H1 (cell line): ENCODE measurements around the gene ADAM12. TPM values are rescaled to one million over a fixed set of nuclear protein-coding genes. Genes with fewer than 3 reads are reported as not detected.

Experiments
- CBX8 ChIP-seq: fragments of 300-800, 300-1000 bp; sonication (generic); IDR thresholded peaks from 2 replicates; pipeline ENCODE4 v1.7.1; 2016; ENCODE audit warnings: low read depth, low read length, borderline replicate concordance
- SP4 ChIP-seq: IDR thresholded peaks from 2 replicates; pipeline ENCODE4 v1.6.1; 2012; ENCODE audit warnings: low read length, inconsistent platforms
- polyA plus RNA-seq, 7 experiments: library from polyadenylated mRNA; depleted of rRNA in 3 of 7; stranded (reverse) in 5 of 7; unstranded in 2 of 7; fragments of >200 nt in 5 of 7; fragments of 200-250 nt in 2 of 7; gene quantifications; 1 replicate in 5 of 7; 2 replicates in 1 of 7; 4 replicates in 1 of 7; pipeline versions ENCODE4 v1.2.1 to v1.2.3, GENCODE V29; 2011 to 2013; ENCODE audit warnings: missing spikeins in 2 of 7, mixed read lengths in 2 of 7
- total RNA-seq: library from RNA; stranded (reverse); fragmentation: NEBNext Ultra II Directional; extraction: Animal tissue kit (Norgen Biotek cat#: 25700); gene quantifications from 2 replicates; pipeline ENCODE4 v1.2.1, GENCODE V29; 2021

ADAM12 gene
- total and polyA plus RNA-seq, 2 of the 8 experiments (the other 6 are each of a cell fraction or from before 2014, with no cell fraction given): 0.07 to 0.17 TPM

DNA sequence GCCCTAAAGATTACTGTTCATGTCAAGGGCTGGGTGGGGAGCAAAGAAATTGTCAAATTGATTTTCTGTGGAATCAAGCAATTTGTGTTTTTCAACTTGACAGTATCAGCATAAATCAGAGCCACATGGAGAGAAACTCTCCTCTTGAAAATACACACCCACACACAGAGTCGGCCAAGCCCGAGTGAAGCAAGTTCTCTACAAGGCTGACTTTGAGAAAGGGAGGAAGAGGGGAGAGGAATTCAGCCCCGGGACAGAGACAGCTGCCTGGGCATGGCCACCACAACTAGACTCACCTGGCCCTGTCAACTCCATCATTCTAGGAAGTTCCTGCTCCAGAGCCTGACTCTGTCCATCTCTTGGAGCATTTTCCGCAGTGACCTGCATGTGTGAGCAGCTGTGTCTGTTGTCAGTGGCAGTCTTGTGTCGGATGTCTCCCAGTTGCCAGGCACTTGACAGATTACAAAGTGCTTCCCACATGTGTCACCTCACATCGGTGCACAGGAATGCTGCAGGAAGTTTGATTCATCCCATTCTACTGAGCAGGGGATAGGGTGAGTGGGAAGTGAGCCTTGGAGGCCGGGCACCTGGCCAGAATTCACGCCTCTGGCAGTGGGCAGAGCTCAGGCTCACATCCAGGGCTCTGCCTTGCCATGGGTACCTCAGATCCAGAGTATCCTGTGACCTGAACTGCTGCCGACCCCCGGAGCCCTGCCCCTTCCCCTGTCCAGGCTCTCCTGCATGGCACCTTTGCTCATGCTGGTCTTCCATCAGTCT lies 37.9 kb downstream of the ADAM12 start (continued):
- TF ChIP-seq SP4 (no peak), CBX8 (no peak)
